HG03103 (cell line): Measurements from ENCODE around the gene PIGC.
A peak's percentile ranks its signal among the peaks of the same experiment; 100 is the strongest.
"Not testable (repeated sequence)": the region's sequence is repeated elsewhere in the genome, so short reads cannot be mapped to it uniquely, and the experiment has no call there.

ENCODE experiments used
- ATAC-seq: cut with Tn5 transposase; IDR thresholded peaks from one replicate; pipeline ENCODE4 v1.9.1; 2021; ENCODE audit warnings: low read depth; ENCODE audit not compliant: unreplicated experiment

Gene PIGC

GRCh38 chr1:172467446-172467845 lies 23.6 kb upstream of the PIGC start:
- no peak for ATAC-seq

- no peak for ATAC-seq
Observed at GRCh38 chr1:172466795-172467407, 23.0 kb upstream of the PIGC start.

DNA sequence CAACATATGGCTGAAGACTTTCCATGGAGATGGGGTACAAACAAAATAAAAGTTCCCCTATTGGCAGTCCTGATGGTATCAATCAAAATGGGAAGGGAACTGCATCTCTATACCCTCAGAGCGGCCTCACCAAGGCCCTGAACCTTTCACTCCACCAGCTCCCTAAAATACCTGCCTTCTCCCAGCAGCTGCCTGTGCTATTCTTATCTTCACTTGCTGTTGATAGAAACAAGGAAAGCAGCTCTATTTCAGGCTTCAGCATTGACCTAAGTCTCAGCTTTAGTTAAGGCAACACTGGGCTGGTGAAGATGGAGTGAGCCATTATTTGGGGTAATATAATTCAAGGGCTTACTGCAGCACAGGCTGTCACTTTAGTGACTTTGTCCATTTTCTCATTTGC lies 21.7 kb upstream of the PIGC start:
- no peak for ATAC-seq

DNA sequence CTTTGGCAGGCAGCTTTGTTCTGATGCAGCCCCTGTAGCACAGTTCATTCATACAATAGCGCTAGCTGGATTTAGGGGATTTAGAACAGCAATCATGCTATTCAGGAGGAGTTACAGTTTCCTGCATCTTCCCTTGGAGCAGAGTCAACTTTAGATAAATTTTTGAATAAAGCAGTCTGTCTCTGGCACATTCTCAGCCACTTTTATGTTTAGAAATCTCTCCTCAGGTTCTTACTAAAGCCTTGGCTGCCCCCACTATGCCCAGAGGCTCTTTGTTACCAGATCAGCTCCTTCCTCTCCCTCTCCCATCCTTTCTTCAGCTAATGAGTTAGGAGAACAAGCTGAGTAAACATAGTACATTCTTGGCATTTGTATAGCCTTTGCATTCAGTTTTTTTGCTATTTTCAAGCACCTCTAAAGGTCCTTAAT lies 17.0 kb upstream of the PIGC start:
- ATAC-seq: no peak

DNA sequence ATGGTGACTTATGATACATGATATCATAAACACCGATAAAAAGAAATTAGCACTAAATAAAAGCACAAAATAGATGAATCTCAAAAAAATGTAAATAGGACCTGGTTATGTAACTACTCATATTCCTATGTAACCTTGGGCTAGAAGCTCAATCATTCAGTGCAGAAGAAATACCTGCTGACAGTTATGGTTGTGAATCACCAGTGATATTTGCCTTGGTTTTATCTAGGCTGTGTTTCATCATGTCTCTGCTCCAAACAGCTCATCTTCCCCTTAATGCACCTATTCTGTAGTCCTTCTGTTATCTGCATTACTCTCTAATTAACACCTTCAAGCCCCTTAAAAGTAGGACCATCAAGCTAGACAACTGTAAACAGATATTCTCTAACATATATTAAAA lies 16.3 kb upstream of the PIGC start:
- no peak for ATAC-seq

DNA sequence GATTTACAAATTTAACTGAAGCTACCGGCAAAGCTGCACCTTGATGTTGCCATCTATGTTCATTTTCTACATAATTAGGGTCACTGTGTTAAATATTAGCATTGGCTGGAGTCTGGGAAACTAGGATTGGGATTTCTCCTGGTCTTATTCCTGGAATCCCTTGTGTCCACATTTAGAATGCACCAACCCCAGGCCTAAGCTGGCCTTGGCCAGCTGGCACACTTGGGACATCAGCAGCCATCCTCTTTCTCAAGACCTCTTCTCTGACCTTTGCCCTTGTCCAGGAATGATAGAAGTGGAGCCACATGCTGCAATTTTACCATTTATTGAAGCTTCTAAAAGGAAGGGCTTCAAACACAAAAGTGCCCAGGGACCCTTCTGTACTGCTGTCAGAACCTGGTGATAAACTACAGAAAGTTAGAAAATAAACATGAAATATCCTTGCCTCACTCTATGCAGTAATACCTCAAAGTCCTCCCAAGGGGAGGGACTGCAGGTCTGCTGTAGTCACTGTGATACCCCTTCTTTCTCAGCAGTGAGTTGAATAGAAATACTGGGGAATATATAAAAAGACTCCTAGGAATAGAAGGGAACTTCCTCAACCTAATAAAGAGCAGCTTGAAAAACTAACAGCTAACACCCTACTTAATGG lies 13.7 kb upstream of the PIGC start:
- no peak for ATAC-seq

DNA sequence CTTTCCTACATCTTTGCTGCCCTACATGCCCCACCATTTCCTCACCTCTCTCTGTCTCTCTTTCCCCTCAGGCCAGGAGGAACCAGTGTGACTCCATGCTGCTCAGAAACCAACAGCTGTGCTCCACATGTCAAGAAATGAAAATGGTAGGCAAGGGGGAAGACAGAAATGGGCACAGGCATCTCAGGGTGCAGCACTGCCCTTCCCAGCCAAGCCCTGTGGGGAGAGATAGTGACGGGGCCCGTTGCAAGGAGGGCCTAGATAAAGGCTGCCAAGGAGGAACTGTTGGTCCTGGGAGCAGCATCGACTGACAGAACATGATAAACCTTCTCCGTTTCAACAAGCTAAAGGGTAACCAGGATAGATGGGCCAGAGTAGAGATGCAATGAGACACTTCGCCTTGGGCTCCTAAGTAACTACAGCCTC lies 12.5 kb upstream of the PIGC start:
- ATAC-seq: no peak

- no peak for ATAC-seq
Observed at GRCh38 chr1:172455451-172455850, 11.6 kb upstream of the PIGC start.

- no peak for ATAC-seq
Observed at GRCh38 chr1:172453607-172454006, 9.7 kb upstream of the PIGC start.

- ATAC-seq: no peak
Observed at GRCh38 chr1:172453153-172453545, 9.3 kb upstream of the PIGC start.

DNA sequence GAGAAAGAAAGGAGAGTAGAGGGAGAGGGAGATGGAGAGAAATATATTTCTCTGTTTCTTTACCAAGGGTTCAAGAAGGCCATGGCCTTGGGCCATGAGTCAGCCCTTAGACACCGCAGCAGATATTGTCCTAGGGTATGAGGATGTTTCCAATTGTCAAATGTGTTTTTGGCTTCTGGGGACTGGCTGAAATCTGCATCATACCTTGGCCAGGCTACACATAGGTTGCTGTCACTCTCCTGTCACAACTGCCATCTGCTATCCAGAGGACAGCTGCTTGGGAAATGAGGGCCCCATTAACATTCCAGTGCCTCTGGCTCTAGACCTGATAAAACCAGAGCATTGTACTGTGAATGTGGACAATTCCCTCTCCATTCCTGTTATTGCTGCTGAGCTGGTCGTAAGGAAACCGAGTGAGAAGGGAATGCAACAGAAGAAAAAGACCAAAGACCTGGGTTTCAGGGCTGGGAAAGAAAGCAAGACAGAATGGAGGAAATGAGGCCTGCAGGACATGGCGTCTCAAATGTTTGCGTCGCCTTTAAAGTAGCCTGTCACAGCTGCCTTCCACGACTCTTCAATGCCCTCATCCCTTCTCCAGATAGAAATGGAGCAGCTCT lies 8.8 kb upstream of the PIGC start:
- no peak for ATAC-seq

- ATAC-seq: no peak
Observed at GRCh38 chr1:172451002-172451443, 7.2 kb upstream of the PIGC start.

- no peak for ATAC-seq
Observed at GRCh38 chr1:172450524-172450885, 6.6 kb upstream of the PIGC start.

DNA sequence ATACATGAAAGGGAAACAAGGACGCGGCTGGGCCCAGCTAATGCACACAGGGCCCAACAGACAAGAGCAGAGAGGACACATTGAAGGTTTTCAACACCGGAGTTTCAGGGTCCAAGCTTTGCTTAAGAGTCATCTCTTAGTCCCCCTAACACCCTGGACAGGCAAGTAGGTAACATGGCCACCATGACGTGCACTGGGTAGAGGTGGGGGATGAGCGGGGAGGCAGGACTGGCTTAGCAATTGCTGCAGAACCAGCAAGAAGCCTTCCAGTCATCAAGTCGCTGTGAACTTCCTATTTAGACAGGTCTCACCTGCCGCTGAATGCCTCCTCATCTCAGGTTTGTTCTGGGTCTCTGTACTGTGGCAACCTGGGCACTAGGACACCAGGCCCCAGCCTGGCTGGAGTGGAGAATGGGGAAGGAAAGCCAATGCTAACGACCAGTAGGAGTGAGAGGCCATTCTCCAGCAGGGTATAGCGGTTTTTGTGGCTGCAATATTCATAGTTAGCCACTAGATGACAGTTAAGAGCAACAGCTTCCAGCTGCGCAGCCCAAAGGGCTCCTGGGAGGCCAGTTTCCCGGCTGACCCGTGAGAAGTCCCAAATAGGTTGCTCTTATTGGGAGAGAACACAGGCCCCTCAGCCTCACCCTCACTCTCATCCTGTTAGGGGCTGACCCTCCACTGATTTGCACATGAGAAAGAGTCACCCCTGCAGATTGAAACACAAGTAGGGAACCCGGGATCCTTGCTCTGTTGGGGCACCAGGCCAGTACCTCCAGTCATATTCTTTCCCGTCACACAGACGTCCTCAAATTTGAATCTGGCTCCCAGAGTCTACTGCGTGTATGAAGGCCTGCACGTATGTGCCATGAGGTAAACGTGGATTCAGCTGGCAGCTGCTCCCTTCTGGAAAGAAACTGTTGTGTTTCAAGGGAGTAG lies 6.0 kb upstream of the PIGC start:
- ATAC-seq: peak; percentile 81

GRCh38 chr1:172448995-172449584 lies 5.2 kb upstream of the PIGC start:
- ATAC-seq: no peak

- ATAC-seq: no peak
Observed at GRCh38 chr1:172447641-172448040, 3.8 kb upstream of the PIGC start.

GRCh38 chr1:172446547-172446946 lies 2.7 kb upstream of the PIGC start:
- no peak for ATAC-seq

DNA sequence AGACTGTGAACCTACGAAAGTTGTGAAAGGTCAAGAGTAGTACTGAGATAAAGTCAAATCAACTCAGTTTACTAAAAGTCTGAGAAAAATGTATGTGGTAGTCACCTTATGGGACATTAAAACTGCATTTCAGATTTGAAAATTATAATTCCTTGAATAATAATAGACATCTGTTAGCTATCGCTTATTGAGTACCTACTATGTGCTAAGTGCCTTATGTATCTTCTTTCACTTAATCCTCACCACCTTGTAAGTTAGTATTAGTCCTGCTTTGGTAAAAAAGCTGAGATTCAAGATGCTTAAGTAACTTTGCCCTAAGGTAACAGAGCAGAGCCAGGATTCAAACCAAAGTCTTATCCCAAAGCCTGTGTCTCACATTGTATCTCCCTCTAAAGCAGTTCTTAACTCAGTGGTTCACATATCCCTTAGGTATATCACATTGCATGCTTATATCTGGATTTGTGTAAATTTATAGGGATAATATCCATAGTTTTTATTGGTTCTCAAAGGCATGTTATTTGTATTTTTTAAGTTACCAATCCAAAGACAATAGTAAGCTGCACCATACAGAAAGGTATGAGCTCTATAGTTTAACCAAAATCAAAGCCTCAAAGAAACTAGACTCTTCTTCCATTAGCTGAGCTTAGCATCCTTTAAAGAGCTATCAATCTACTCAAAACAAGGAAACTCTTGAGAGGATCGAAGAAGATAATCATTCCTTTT lies 865 bp downstream of the PIGC start:
- no peak for ATAC-seq

DNA sequence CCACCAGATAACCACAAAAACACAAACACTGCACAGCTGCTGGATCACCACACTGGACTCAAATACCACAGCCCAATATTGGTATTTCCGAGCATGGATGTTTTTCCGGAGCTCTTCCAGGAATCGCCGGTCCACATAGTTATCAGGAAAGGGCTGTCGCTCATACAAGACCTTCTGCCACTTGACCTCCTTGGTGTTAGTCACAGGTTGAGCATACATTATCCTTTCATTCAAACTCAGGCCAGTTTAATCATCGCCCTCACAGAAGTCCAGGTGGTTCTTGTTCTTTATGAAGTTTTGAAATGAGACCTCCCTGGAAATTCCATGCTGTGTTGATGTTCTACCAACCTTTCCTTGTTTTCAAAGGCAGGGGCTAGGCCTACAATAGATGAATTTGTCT lies 1.5 kb downstream of the PIGC start:
- no peak for ATAC-seq

- not testable (repeated sequence) for ATAC-seq
Observed at GRCh38 chr1:172437183-172437582, 6.7 kb downstream of the PIGC start.
